ENCODE data around the gene DISC1.

Gene DISC1

DNA sequence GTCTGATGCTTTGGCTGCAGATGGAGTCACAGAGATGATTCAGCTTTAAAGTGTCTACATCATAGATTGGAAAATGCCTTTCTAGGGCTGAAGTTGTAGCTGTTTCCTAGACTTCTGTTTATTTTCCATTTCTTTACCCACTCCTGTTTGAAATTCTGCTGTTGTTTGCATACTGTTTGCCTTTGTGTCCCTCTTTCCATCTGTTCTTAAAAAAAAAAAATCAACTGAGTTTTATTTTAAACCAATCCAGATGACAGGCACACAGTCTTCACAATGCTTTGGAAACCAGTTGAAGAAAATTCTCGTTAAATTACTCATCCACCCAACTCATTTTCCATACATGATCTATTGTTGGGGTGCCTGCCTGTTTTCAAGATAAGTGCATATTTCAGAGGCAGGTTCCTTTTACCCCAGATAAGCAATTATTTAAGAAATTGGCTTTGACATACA is 245.9 kb downstream of the DISC1 start:
- H3K4me1 Mint-ChIP-seq, result peaks cover 9% of the 10 kb centered on the region
- peak overlapping the region; percentile 5 for H3K27ac Mint-ChIP-seq
- no peak for DNase-seq
- H3K36me3 Mint-ChIP-seq (ENCODE audit: low read depth), result peaks cover 17% of the 10 kb centered on the region
- TF ChIP-seq, protein P1, sequence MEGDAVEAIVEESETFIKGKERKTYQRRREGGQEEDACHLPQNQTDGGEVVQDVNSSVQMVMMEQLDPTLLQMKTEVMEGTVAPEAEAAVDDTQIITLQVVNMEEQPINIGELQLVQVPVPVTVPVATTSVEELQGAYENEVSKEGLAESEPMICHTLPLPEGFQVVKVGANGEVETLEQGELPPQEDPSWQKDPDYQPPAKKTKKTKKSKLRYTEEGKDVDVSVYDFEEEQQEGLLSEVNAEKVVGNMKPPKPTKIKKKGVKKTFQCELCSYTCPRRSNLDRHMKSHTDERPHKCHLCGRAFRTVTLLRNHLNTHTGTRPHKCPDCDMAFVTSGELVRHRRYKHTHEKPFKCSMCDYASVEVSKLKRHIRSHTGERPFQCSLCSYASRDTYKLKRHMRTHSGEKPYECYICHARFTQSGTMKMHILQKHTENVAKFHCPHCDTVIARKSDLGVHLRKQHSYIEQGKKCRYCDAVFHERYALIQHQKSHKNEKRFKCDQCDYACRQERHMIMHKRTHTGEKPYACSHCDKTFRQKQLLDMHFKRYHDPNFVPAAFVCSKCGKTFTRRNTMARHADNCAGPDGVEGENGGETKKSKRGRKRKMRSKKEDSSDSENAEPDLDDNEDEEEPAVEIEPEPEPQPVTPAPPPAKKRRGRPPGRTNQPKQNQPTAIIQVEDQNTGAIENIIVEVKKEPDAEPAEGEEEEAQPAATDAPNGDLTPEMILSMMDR (IDR thresholded peaks at IDR 0.05), result no peak
- peaks cover 6% of the 10 kb centered on the region for H3K27me3 Mint-ChIP-seq (ENCODE audit: low read depth, poor library complexity)
- H3K4me3 Mint-ChIP-seq, result no peak overlapping the region
- peaks cover 10% of the 10 kb centered on the region for H3K9me3 Mint-ChIP-seq

DNA sequence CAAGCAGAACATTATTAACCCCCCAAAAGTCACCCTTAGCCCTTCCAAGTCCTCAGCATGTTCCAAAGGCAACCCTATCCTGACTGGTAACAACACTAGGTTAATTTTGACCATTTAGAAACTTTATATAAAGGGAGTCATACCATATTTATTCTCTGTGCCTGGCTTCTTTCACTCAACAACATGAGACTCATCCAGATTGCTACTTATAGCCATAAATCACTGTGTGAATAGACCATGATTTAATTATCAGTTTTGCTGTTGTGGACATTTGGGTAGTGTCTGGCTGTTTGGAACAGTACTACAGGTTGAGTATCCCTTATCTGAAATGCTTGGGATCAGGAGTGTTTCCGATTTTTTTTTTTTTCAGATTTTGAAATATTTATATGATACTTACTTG is 252.1 kb downstream of the DISC1 start:
- Mint-ChIP-seq H3K4me3 (no peak overlapping the region), H3K27me3 (ENCODE audit: low read depth, poor library complexity) (peaks cover 2% of the 10 kb centered on the region), H3K9me3 (peaks cover 10% of the 10 kb centered on the region), H3K4me1 (no peaks in the 10 kb centered on the region), H3K36me3 (ENCODE audit: low read depth) (peaks cover 12% of the 10 kb centered on the region), H3K27ac (no peak overlapping the region)
- TF ChIP-seq, protein P1 (IDR thresholded peaks at IDR 0.05), result no peak
- DNase-seq, result no peak

DNA sequence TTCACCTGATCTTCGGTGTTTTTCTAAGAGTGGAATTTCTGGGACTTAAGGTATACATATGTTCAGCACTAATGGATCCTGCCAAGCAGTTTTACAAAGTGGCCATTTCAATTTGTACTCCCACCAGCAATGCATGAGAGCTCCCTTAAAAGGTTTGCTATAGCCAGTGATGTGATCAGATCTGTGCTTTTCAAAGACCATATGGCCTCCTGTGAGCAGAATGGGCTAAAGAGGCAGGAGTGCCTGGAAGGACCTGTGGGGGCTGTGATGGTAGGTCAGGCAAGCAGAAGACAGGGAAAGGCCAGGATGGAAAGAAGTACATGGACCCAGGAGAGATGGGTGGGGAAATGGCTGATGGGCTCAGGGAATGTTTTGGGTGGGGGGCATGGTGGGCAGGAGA is 252.7 kb downstream of the DISC1 start:
- no peak overlapping the region for H3K4me3 Mint-ChIP-seq
- TF ChIP-seq, protein P1 (IDR thresholded peaks at IDR 0.05), result no peak
- DNase-seq, result no peak

DNA sequence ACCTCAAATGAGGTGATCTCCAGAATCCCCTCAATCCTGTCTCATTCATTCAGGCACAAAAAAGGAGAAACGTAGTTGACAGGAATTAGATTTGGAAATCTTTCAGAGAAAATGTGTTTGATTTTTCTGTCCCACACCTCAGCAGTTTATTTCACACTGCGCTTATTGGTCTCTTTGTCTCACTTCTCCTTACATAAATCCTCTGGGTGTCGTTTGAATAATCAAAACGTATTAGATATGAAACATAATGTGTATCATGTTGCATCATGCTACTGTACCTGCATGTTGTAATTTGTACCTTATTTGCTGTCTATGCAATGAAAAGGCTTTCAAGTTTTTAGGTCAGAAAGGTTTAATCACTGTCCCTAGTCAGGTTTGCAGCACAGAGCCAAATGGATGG is 255.7 kb downstream of the DISC1 start:
- TF ChIP-seq, protein P1 (IDR thresholded peaks at IDR 0.05), result no peak
- H3K4me3 Mint-ChIP-seq, result no peak overlapping the region
- no peak for DNase-seq
- no peaks in the 10 kb centered on the region for H3K36me3 Mint-ChIP-seq (ENCODE audit: low read depth)
- no peaks in the 10 kb centered on the region for H3K9me3 Mint-ChIP-seq
- H3K4me1 Mint-ChIP-seq, result no peaks in the 10 kb centered on the region
- H3K27ac Mint-ChIP-seq, result no peak overlapping the region
- peaks cover 2% of the 10 kb centered on the region for H3K27me3 Mint-ChIP-seq (ENCODE audit: low read depth, poor library complexity)

More for the DNA sequence above, 252.7 kb downstream of the DISC1 start:
- H3K27me3 Mint-ChIP-seq (ENCODE audit: low read depth, poor library complexity), result peaks cover 2% of the 10 kb centered on the region
- H3K9me3 Mint-ChIP-seq, result peaks cover 10% of the 10 kb centered on the region
- H3K27ac Mint-ChIP-seq, result no peak overlapping the region
- H3K36me3 Mint-ChIP-seq (ENCODE audit: low read depth), result peaks cover 12% of the 10 kb centered on the region
- H3K4me1 Mint-ChIP-seq, result no peaks in the 10 kb centered on the region

DNA sequence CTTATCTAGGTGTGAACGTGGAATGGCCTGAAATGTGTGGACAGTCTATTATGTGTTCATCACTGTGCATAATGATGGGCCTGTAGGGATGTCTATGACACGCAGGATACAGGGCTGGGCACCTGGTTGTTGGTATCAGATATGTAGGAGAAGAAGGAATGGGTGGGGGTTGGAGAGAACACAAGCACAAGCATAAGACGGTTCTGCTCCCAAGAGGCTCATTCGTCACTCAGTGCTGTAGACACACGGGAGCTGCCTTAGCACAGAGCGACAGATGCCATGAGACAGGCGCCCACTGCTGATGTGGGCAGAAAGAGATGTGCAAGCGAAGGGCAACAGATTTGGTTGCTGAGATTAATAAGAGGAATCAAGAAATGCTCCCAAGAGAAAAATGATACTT is 256.2 kb downstream of the DISC1 start:
- DNase-seq, result no peak
- TF ChIP-seq, protein P1 (IDR thresholded peaks at IDR 0.05), result no peak
- Mint-ChIP-seq H3K27ac (no peak overlapping the region), H3K36me3 (ENCODE audit: low read depth) (no peaks in the 10 kb centered on the region), H3K27me3 (ENCODE audit: low read depth, poor library complexity) (peaks cover 2% of the 10 kb centered on the region), H3K4me1 (no peaks in the 10 kb centered on the region), H3K9me3 (no peaks in the 10 kb centered on the region), H3K4me3 (no peak overlapping the region)

DNA sequence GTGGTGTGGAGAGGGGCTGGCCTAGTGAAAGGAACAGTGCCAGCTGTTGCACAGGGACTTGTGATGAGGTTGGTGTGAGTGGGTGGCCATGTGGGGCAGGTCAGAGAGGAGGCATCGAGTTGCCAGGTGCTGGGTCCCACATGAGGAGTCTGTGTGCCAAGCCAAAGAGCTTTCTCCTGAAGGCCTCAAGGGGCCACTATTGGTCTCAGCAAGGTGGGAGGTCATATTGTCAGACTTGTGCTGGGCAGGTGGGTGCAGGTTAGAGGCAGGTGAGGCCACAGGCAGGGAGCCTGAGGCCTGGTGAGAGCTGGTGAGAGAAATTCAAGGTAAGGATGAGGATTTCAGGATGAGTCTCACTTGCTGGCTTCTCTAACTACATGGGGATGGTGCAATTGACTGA is 256.8 kb downstream of the DISC1 start:
- no peak for DNase-seq
- Mint-ChIP-seq H3K4me3 (no peak overlapping the region), H3K36me3 (ENCODE audit: low read depth) (no peaks in the 10 kb centered on the region), H3K9me3 (no peaks in the 10 kb centered on the region), H3K27ac (peak overlapping the region; percentile 68), H3K27me3 (ENCODE audit: low read depth, poor library complexity) (peaks cover 2% of the 10 kb centered on the region), H3K4me1 (no peaks in the 10 kb centered on the region)
- TF ChIP-seq, protein P1 (IDR thresholded peaks at IDR 0.05), result no peak
